ENCODE data around the gene GALNT12. TPM values are rescaled to one million over a fixed set of nuclear protein-coding genes. Genes with fewer than 3 reads are reported as not detected.

GALNT12 gene
- total RNA-seq, 2 donors from 2014 or later, result 69.6 to 145 TPM

GRCh38 chr9:98850851-98851729 is 43.6 kb downstream of the GALNT12 start:
- H3K36me3 ChIP-seq, result no peaks in the 10 kb centered on the region
- DNase-seq, result no peak
- no peaks in the 10 kb centered on the region for H3K4me1 ChIP-seq
- TF ChIP-seq, protein P1, sequence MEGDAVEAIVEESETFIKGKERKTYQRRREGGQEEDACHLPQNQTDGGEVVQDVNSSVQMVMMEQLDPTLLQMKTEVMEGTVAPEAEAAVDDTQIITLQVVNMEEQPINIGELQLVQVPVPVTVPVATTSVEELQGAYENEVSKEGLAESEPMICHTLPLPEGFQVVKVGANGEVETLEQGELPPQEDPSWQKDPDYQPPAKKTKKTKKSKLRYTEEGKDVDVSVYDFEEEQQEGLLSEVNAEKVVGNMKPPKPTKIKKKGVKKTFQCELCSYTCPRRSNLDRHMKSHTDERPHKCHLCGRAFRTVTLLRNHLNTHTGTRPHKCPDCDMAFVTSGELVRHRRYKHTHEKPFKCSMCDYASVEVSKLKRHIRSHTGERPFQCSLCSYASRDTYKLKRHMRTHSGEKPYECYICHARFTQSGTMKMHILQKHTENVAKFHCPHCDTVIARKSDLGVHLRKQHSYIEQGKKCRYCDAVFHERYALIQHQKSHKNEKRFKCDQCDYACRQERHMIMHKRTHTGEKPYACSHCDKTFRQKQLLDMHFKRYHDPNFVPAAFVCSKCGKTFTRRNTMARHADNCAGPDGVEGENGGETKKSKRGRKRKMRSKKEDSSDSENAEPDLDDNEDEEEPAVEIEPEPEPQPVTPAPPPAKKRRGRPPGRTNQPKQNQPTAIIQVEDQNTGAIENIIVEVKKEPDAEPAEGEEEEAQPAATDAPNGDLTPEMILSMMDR (IDR thresholded peaks at IDR 0.05), result no peak
- H3K9me3 ChIP-seq, result no peaks in the 10 kb centered on the region
- no peaks in the 10 kb centered on the region for H3K27me3 ChIP-seq
- H3K4me3 ChIP-seq, result no peak overlapping the region
- H3K27ac ChIP-seq, result no peak overlapping the region
- intact Hi-C loops (cut with DNase I), result no loop called here
- H3K9ac ChIP-seq (ENCODE audit: low read depth in 2 of 2, low read length in 2 of 2), result no peak overlapping the region

GRCh38 chr9:98851730-98852459 is 44.4 kb downstream of the GALNT12 start:
- no peak overlapping the region for H3K4me3 ChIP-seq
- DNase-seq, result no peak
- H3K9ac ChIP-seq (ENCODE audit: low read depth in 2 of 2, low read length in 2 of 2), result no peak overlapping the region
- no peaks in the 10 kb centered on the region for H3K4me1 ChIP-seq
- intact Hi-C loops (cut with DNase I), result no loop called here
- no peaks in the 10 kb centered on the region for H3K36me3 ChIP-seq
- no peak overlapping the region for H3K27ac ChIP-seq
- TF ChIP-seq, protein P1 (IDR thresholded peaks at IDR 0.05), result no peak
- no peaks in the 10 kb centered on the region for H3K27me3 ChIP-seq
- H3K9me3 ChIP-seq, result no peaks in the 10 kb centered on the region

DNA sequence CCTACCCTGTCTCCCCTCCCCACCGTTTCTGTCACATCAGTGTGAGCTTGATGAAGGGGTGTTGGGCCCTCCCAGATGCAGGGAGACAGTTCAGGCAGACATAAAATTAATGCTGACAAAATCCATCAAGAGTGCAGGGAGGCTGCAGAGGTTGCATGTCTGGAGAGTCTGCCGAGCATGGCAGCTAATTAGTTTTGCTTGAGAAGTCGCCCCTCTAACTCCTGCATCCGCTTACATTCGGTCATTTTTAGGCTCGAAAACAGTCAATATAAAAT is 44.9 kb downstream of the GALNT12 start:
- H3K27ac ChIP-seq, result no peak overlapping the region
- DNase-seq, result no peak
- no peaks in the 10 kb centered on the region for H3K9me3 ChIP-seq
- intact Hi-C loops (cut with DNase I), result no loop called here
- TF ChIP-seq, protein P1 (IDR thresholded peaks at IDR 0.05), result no peak
- H3K27me3 ChIP-seq, result no peaks in the 10 kb centered on the region
- H3K4me1 ChIP-seq, result no peaks in the 10 kb centered on the region
- H3K36me3 ChIP-seq, result no peaks in the 10 kb centered on the region
- H3K4me3 ChIP-seq, result no peak overlapping the region
- no peak overlapping the region for H3K9ac ChIP-seq (ENCODE audit: low read depth in 2 of 2, low read length in 2 of 2)

DNA sequence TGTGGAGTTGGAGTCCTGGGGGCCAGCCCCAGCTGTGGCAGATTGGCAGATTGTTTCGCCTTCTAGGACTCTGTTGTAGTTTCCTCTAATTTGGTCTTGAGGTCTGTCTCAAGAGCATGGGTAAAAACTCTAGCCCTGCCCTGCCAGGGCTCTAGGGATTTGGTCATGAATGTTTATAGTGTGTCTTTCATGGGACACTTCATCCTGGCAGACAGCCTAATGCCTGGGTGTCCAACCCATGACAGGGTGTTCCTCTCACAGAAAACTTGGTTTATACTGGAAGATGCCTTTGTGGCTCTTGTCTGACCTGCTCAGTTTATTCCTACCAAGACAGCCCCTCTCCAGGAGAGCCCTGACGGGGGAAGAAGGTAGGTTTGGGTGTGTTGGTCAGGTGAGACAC is 45.5 kb downstream of the GALNT12 start:
- Histone ChIP-seq H3K27ac (no peak overlapping the region), H3K36me3 (no peaks in the 10 kb centered on the region), H3K9ac (ENCODE audit: low read depth in 2 of 2, low read length in 2 of 2) (no peak overlapping the region), H3K9me3 (no peaks in the 10 kb centered on the region), H3K4me3 (no peak overlapping the region), H3K4me1 (no peaks in the 10 kb centered on the region), H3K27me3 (no peaks in the 10 kb centered on the region)
- intact Hi-C loops (cut with DNase I), result no loop called here
- DNase-seq, result no peak
- TF ChIP-seq, protein P1 (IDR thresholded peaks at IDR 0.05), result no peak

- Histone ChIP-seq H3K36me3 (no peaks in the 10 kb centered on the region), H3K9me3 (no peaks in the 10 kb centered on the region), H3K27ac (no peak overlapping the region), H3K9ac (ENCODE audit: low read depth in 2 of 2, low read length in 2 of 2) (no peak overlapping the region), H3K4me3 (no peak overlapping the region), H3K27me3 (no peaks in the 10 kb centered on the region), H3K4me1 (no peaks in the 10 kb centered on the region)
- intact Hi-C loops (cut with DNase I), result no loop called here
- TF ChIP-seq, protein P1 (IDR thresholded peaks at IDR 0.05), result no peak
- no peak for DNase-seq
Observed at GRCh38 chr9:98854266-98854665, 46.8 kb downstream of the GALNT12 start.

Measured in colonic mucosa (tissue), 4 donors.